GM19025 (cell line): ENCODE data around the gene CXXC5.

ENCODE experiments used
- ATAC-seq: cut with Tn5 transposase; IDR thresholded peaks from one replicate; pipeline ENCODE4 v1.9.1; 2021; ENCODE audit warnings: mild to moderate bottlenecking, low read depth, moderate library complexity; ENCODE audit not compliant: unreplicated experiment

Gene CXXC5

DNA sequence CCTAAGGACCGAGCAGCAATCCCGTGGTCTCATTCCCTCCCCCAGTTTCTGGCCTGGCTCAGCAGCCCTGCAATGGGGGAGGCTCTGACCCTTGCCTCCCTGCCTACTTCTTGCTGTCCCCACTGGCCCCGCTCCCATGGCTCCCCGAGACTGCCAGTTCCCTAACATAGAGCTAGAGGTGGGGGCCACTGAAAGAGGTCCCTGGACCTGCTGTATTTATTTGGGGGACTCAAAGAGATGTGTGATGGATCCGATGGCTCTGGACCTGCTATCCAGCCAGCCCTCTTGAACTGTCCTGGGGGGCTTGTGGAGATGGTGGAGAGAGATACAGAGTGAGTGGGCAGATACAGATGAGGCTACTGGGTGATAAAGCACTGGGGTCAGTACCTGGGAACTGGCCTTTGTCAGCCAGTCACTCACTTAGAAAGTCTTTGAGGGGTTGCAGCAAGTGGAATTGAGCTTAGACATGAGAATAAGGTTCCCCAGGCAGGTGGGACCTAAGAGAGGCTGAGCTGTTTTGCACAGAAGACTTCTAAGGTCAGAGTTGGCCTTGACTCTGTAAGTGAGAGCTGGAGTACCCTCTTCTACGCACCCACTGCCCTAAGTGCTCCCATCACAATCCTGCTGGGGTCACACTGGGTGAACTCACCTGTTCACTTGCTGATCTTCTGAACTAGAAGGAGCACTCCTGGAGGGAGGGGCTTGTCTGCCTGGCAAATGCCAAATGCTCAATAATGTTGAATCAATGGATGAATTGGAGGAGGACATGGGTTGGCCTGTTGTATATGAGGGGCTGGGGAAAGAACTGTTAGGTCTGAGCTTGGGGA lies 42.9 kb downstream of the CXXC5 start:
- no peak for ATAC-seq

DNA sequence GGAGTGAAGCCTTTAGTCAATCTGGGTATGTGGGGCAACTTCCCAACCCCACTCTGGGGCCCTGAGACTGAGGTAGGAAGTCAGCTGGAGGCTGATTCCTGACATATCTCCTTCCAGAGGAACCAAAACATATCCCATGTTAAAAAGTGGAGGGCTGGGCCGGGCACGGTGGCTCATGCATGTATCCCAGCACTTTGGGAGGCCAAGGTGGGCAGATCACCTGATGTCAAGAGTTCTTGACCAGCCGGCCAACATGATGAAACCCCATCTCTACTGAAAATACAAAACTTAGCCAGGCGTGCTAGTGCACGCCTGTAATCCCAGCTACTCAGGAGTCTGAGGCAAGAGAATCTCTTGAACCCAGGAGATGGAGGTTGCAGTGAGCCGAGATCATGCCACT lies 44.0 kb downstream of the CXXC5 start:
- ATAC-seq, result no peak

DNA sequence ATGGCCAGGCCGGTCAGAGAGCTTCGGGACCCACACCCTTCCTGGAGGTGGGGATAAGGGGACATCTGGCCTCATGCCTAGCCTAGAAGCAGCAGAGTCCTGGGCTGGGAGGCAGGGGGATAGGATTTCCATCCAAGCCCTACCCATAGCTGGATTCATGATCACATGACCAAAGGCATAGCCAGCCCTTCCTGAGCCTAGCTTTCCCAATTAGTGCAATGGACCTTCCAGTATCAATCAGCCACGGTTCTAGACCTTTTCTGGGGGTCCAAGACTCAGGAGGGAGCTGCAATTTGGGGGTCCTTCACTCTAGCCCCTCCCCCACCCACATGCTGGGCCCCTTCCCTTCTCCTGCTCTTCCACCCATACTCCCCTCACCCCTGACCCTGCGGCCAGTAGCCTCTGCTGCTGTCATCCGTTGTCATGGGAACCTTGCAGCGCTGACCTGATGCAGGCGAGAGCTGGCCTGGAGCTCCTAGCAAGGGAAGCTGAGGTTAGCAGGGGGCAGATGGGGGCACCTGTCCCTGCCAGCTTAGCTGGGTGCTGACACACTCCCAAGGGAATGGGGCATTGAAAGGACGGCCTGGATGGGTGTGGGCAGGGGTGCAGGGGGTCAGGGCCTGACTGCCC lies 44.6 kb downstream of the CXXC5 start:
- no peak for ATAC-seq

DNA sequence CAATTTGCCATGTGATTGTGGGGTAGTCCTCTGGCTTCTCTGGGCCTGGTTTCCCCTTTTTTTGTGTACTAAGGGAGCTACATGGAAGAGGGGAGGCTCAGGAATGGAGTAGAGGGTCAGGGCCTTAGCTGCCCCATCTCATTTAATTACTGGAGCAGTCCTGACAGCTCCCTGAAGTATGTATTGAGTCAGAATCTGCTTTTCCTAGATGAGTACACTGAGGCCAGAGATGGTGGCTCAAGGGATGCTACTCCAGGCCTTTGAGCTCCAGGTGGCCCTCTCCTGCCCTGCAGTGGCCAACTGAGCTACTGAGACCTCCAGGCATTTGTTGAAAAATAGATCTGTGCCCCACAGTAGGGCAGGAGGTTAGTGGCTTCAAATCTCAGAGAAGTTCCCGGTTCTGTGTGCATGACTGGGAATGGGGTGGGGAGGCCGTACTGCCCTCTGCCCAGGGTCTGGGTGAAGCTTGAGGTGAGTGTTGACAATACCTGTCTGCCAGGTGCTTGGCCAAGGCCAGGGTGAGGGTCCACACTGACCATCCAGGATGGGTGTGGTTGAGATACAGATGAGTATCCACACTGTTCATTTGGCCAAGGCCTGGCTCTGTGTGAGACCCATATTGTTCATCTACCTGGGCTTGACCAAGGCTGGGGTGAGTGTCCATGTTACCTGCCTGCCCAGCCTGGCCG lies 45.7 kb downstream of the CXXC5 start:
- ATAC-seq, result no peak

DNA sequence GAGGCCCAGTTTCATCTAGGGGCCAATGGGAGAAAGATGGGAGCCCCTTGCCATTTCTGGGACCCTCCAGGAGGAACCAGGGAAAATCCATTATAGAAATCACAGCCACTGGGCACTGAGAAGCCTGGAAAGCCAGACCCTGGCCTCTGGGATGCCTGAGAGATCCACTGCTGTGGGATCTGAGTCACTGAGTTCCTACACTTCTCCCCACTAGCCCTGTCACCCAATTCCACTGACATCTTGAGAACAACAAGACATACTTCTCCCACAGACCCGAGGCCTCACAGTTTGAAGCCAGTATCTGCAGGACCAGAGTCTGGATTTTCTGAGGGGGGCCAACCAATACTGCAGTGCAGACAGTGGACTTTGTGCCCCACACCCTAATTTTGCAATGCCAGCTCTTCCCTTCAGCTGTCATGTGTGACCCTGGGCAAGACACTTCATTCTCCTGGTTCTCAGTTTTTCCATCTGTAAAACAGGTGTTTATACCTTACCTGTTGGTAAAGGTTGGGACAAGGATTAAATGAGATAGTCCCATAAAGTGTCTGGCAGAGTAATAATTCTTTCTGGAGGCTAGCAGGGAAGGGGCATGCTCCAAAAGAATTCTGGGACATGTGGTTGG lies 46.5 kb downstream of the CXXC5 start:
- no peak for ATAC-seq

DNA sequence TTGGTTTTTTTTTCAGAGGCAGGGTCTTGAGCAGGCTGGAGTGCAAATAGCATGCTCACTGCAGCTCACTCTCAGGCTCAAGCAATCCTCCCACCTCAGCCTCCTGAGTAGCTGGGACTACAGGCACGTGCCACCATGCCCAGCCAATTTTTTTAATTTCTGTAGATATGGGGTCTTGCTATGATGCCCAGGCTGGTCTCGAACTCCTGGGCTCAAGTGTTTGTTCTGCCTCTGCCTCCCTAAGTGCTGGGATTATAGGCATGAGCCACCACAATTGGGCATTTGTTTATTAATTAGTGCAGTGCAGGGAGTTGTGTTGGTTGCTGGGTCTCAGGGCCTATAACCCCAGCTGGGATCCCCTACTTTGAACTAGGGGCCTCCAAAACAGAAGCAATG lies 47.0 kb downstream of the CXXC5 start:
- ATAC-seq, result no peak

DNA sequence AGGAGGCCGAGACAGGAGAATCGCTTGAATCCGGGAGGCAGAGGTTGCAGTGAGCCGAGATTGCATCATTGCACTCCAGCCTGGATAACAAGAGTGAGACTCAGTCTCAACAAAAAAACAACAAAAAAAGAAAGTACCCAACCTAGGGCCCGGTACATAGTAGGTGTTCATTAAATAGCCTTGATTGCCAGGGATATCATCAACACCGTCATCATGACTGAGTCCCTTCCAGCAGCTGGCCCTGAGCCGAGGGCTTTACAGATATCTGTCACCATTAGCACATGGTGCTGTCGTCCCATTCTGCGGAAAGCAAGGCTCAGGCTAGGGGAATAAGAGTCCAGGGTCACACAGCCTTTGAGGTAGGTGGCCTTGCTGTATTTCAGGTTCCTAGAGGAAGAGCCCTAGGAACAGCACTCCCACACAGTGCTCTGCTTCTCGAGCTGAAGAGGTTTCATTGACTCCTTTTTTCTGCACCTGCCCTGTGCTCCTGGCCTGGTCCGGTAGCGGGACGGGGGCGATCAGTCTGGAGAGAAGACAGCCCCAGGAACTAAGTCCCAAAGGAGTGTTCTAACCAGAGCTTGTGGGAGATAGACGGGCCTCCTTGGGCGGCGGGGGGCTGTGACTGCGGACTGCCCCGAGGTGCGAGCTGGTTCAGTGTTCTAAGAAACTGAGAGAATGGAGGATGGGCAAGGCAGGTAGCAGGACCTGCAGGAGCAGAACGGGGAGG lies 48.2 kb downstream of the CXXC5 start:
- ATAC-seq, result no peak

DNA sequence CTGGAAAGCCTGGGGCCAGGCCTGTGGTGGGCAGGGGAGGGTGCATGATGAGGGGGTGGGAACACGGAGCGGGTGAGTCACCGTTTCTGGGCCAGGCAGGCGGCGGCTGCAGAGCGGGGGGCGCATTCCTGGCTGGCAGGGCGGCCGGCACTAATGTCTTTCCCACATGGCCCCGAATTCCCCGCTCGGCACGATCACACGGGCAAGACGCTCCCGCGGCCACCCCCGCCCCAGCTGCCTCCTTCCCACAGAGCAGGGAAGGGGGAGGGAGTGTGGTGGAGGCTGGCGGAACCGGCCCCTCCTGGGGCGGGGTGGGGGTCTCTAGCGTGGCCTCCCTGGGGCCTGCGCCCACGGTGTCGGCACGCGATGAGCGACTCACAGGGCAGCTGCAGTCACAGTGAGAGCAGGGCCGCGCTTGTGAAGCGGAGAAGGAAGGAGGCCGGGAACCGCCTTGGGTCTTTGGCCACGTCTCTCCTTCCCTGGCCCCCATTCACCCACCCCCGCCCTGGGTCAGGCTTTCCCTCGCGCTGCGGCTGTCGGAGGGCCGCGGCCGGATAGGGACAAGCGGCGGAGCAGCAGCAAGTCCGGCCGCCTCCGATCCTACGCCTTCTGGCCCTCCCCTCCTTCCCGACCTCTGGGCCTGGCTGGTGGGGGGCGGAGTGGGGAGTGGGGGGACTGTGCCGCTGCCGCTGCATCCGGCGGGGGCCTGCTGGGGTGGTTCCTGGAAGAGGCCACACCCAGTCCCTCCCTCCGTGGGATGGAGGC lies 48.9 kb downstream of the CXXC5 start:
- no peak for ATAC-seq

DNA sequence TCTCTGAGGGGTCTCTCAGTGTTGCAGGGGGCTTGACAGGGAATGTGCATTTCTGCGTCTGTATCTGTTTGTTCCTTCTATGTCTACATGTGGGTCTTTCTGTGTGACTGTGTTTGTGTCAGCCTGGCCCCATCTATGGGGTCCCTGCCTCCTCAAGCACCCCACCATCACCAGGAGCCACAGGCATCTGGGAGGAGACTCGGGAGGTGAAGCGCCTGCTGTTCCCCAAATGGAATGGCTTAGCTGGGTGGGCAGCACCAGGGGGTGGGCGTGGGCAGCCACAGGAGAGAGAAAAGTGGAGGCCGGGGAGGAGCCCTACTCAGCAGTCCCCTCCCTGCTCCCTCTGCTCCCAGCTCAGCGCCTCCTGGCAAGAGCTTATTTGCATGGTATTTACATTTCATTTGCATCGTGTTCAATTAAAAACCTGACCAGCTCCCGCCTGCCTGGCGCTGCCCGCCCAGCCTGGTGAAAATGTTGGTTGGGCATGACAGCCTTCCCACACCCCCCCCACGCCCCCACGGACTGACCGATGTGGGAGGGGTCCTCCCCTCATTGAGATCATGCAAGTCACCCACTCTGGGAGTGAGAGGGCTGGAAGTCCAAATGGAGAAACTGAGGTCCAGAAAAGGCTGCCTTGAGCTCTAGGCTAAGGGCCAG lies 50.5 kb downstream of the CXXC5 start:
- no peak for ATAC-seq

DNA sequence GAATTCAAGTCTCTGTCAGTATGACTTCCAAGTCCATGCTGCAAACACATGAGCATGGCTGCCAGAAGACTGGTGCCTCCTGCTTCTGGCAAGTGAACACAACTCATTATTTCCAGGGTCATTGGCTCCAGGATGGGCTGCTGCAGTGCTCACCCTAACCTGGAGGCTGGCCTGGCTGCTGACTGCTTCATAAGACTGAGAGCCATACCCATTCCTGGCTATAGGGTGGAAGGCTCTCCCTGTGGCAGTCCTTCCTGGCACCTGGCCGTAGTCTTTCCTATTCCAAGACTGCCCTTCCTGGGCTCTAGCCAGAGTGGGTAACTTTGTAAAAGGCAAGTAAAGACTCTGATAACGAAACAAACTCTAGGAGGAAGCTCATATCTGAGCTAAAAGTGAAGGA lies 51.2 kb downstream of the CXXC5 start:
- no peak for ATAC-seq

DNA sequence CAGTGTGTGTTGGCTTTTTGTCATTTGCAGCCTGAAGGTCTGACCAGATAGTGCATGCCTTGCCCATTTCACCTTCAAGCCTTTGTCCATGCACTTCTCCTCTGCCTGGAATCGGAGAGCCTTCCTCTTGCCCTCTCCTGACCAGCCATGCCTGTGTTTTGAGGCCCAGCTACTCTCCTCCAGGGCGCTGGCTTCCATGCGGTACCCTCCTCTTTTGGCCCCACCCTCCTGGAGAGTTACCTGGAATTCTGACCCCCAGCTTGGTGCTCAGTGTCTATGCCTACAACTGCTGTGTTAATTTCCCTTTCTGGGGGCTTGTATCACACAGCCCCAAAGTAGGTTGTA lies 52.5 kb downstream of the CXXC5 start:
- no peak for ATAC-seq

DNA sequence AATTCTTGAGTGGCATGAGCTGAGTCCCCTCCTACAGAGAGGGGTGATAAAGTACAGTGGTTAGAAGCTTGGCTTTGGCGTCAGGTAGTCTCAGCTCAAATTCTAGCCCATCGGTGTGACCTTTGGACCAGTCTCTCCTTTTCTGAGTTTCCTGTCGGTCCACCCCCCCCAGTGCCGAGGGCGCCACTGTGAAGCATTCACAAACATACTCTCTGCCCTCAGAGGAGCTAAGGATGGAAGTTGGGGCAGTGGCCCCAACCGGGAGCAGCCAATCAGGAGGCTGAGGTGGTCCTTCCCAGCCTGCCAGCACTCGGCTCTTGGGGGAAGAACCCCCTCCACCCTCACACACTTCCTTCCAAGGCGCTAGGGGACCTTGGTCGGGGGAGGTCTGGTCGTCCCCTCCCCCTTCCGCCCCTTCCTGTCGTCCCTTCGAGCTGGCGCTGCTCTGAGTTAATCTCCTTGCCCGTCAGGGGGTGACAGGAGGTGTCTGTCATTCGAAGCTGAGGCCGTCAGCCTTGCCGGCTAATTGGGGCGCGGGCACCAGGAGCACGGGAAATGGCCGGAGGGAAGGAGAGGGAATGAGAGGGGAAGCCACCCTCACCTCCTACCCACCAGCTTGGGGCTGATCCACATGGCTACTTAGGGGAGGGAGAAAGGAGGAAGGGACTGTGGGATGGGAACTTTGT lies 53.0 kb downstream of the CXXC5 start:
- ATAC-seq, result peak; percentile 47

DNA sequence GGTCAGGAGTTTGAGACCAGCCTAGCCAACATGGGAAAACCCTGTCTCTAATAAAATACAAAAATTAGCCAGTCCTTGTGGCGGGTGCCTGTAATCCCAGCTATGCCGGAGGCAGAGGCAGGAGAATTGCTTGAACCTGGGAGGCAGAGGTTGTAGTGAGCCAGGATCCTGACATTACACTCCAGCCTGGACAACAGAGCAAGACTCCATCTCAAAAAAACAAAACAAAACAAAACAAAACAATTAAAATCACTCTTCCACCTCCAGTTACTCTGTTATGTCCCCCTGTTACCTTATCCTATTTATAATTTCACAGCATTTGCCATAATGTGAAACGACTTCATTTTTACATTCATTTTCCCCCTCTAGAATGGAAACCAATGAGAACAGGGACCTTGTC lies 54.4 kb downstream of the CXXC5 start:
- no peak for ATAC-seq

DNA sequence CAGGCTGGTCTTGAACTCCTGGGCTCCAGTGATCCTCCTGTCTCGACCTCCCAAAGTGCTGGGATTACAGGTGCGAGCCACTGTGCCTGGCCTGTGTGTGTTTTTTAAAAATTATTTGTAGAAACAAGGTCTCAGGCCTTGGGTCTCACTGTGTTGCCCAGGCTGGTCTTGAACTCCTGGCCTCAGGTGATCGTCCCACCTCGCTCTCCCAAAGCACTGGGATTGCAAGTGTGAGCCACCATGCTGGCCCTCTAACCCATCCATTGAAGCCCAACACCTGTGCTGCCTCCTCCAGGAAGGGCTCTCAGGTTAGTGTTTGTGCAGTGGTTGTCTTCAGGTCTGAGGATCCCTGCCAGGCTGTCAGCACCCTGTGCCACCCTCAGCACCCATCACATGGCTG lies 56.6 kb downstream of the CXXC5 start:
- ATAC-seq, result no peak

DNA sequence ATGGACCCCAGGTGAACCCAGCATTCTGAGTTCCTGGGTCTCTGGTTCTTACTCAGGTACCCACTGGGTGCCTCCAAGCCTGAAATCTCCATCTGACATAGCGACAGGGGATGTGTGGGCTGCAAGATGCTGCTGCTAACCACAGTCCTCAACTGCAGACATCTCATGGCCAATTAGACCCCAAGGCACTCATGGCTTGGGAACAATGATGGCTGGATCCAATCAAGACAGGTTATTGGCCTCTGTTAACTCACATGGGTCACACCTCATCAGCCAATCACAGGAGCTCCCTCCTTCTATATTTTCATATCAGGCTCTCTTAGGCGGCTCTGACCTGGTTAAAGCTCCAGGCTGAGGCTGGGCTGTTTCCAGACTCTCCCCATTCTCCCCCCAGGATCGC lies 57.0 kb downstream of the CXXC5 start:
- ATAC-seq, result no peak

DNA sequence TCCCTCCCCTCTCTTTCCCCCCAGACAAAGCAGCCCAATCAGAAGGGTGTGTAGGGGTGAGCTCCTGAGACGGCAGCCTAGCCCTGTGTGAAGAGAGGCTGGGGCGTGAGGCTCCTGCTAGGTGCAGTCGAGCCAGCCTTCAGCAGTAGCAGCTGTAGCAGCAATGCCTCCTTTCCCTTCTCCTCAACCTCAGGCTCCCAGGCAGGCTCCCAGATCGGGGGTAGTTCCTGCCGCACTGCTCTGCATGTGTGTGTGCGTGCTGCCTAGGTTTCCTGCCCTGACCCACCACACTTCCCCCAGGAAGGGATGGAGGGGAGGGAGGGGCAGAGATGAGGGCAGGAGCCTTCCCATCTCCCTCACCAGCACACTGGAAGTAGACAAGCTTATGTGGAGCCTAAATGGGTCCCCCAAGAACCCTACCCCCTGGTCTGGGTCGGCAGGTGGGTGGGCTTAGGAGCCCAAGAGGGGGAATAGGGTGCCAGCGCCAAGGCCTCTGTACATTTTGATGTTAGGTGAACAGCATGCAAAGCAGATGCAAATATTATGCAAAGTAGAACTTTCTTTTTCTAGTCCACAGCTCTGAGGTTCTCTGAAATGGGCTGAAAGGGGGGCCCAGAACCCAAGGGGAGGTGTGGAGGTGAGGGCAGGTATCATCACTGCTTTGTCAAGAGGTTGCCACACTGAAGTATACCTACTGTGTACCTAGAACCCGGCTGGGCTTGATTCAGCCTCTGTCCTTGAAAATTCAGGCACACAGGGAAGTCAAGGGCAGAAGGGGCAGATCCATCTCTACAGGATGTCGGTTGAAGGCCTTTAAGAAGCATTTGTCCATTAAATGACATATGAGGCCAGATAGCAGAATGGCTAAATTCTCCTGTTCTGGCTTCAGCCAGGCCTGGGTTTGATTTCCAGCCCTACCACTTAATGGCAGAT lies 57.8 kb downstream of the CXXC5 start:
- ATAC-seq, result no peak

DNA sequence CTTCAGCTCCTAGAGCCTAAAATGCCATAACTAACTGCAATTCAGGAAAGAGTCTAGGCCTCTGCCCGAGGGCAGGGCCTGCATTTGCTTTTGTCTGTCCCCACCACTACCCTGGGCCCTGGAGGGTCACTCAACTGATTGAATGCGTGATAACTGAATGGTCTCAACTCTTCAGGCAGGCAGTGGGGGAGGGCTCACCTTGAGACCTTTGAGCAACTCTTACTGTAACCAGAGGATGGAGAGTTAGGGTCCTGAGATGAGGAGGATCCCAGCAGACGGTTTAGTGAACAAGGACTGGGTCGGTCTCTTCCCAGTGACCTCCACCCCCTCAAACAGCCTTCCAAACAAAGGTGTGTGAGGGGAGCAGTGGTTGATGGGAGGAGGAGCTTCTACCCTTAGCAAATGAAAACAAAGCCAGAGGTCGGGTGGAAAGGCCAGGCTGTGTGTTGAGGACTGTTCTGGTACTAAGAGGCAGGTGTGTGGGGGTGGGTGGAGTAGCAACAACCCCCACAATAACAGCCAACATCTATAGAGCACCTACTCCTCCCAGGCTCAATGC lies 59.4 kb downstream of the CXXC5 start:
- ATAC-seq, result no peak
